Measurements from ENCODE around the gene NEU3.
"Not testable (repeated sequence)": the region's sequence is repeated elsewhere in the genome, so short reads cannot be mapped to it uniquely, and the experiment has no call there.

NEU3 gene

DNA sequence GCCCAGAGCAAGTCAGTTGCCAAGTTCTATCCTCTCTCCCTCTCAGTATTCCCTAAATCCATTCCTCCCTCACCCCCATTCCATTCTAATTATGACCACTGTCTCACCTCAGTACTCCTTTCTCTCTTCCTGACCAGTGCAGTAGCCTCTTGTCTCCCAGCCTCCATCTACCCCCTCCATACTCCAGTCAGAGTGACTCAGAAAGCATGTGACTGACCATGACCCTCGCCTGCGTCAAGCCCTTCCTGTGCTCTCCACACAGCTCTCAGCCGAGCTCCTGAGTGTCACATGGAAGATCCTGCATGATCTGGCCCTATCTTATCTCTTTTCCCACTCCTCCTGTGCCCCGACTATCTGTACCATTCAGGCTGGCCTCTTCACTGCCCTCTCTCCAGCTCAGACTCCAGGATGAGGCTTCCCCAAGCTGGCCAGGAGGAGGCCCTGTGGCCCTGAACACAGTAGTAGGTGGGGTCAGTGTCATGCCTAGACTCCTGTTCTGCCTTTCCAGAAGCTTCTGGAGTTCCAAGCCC is 42.6 kb downstream of the NEU3 start:
- peak; percentile 10 for DNase-seq

DNA sequence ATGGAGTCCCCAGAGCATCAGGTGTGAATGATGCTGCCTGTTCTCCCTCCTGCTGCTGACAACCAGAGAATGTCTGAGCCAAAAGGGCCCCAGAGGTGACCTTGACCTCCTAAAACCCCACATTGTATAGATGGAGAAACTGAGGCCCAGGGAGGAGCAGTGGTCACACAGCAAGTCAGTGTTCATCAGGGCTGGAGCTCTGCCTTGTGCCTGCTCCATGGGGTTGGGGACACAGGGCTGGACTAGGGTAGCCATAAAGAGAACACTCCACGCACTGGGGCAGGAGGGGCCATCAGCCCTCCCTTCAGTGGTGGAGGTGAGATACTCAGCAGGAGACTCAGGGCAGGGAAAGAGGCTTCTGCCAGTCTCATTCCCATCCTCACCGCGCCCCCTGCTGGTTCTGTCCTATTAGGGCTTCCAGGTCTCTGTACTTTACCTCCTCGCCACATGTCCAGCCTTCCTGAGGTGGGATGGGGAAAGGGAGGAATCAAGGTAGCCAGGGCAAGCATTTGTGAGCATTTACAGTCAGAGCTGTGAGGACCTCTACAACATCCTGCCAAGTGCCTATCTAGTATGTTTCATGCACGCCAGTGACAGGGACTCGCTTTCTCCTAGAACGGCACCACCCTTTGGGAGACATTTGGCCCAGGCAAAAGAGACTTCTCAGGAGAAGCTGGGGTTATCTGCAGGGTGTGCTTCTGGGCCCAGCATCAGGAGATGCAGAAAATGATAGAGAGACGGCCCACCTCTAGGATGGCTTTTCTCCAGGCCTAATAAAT is 43.2 kb downstream of the NEU3 start:
- peak; percentile 53 for DNase-seq

DNA sequence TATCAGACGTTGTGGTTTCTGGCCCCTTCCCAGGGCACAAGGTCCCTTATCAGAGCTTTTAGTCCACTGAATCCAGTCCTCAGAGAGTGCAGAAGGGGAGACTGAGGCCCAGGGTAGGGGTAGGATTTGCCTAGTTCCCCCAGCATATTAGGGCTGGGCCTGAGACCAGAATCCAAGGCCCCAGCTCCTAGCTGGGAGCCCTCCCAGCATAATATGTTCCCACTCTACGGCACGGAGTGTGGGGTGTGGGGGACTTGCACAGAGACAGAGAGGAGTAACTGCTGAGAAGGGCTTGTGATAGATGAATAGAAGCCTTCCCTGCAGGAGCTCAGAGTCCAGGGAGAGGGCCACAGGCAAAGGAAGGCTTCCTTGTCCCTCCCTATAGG is 43.8 kb downstream of the NEU3 start:
- no peak for DNase-seq

DNA sequence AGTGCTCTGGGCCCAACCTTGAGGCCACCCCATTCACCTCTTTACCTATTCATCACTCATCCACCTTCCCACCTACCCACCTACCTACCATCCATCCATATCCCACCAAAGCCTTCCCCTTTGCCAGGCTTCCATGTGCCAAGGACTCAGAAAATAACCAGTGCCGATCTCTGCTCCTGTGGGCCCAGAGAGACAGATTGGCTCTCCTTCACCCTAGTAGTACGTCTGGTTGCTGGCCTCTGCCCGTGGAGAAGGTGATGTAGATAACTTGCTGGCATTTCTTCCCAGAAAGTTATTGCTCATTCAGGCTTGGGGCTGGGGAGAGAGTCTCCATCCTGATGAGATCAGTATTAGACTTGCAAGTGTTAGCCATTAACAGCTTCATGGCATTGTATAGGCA is 45.2 kb downstream of the NEU3 start:
- no peak for DNase-seq

DNA sequence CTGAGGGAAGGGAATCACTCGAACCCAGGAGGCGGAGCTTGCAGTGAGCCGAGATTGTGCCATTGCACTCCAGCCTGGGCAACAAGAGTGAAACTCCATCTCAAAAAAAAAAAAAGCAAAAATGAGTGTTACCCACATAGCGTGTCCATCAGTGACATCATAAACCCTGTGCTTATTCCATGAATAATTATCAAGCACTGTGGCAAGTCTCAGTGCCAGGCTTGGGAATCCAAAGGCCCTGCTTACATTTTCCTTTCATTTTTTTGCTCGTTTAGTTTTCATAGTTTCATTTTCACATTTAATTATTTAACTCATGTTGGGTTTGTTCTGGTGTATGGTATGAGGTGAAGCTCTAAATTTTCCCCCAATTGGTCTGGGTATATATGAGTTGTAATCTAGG is 46.5 kb downstream of the NEU3 start:
- DNase-seq = no peak

DNA sequence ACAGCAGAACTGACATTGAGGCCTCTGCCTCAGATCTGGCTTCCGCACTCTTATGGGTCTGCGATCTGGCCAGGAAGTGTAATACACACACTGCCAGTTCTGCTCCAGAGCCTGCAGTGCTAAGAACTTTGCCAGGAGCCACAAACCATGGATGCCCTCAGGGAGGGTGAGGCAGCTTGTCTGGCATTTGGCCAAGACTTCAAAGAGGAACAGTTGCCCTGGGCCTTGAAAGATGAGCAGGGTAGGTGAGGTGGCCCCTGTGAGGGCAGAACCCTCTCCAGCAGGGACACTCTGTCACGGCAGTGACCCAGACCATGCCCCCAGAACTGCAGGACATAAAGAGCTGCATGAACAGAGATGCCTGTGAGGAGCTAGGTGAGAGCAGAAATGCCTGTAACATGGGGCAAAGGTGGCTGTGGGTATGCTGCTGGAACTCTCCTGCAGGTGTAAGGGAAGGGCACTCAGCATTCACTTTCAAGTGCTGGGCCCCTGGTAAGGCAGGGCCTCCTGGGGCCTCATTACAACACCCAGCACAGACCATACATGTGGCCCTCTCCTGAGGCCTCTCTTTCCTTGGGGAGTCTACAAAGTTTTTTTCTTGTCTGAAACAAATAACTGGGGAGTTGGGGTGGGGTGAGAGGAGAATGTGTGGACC is 47.3 kb downstream of the NEU3 start:
- no peak for DNase-seq

DNA sequence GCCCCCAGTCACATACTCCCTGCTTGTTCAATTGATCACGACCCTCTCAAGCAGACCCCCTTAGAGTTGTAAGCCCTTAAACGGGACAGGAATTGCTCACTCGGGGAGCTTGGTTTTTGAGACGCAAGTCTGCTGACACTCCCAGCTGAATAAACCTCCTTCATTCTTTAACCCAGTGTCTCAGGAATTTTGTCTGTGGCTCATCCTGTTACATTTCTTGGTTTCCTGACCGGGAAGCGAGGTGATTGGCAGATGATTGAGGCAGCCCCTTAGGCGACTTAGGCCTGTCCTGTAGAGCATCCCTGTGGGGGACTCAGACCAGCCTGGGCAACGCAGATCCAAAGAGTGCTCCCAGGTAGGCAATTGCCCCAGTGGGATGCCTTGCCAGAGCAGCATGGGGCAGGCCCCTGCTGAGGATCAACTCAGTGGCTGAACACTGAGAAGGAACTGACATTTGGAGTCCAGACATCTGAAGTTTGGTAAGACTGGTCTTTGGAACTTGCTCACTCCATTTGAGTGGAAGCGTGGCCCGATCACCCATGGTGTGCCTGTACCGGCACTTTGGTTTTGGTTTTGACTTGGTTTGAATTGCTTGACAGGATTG is 51.5 kb downstream of the NEU3 start:
- DNase-seq = no peak

DNA sequence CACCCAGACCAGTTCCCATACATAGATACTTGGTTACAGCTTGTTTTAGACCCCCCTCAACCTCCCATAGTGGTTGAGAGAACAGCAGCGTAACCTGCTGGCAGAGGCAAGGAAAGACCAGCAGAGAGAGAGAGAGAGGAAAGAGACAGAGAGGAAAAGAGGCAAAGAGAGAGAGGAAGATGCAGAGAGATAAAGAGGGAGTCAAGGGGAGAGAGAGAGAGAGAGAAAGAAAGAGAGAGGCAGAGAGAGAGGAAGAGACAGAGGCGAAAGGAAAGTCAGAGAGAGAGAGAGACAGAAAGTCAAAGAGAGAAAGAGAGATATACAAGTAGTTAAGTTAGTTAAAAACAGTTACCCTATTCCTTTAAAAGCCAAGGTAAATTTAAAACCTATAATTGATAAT is 52.5 kb downstream of the NEU3 start:
- DNase-seq = no peak

DNA sequence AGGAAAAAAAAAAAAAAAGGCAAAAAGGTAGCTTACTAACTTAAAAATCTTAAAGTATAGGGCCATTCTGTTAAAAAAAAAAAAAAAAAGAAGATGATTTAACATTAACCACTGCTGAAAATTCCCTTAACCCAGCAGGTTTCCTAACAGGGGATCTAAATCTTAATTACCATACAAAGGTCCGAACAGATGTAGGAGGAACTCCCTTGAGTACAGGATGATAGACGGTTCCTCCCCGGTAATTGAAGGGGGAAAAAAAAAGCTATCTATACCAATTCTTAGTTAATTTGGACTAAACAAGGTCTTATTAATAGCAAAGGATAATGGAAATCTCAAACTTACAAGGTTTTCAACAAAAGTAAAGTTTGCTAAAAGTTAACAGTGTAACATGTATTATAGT is 53.1 kb downstream of the NEU3 start:
- not testable (repeated sequence) for DNase-seq

DNA sequence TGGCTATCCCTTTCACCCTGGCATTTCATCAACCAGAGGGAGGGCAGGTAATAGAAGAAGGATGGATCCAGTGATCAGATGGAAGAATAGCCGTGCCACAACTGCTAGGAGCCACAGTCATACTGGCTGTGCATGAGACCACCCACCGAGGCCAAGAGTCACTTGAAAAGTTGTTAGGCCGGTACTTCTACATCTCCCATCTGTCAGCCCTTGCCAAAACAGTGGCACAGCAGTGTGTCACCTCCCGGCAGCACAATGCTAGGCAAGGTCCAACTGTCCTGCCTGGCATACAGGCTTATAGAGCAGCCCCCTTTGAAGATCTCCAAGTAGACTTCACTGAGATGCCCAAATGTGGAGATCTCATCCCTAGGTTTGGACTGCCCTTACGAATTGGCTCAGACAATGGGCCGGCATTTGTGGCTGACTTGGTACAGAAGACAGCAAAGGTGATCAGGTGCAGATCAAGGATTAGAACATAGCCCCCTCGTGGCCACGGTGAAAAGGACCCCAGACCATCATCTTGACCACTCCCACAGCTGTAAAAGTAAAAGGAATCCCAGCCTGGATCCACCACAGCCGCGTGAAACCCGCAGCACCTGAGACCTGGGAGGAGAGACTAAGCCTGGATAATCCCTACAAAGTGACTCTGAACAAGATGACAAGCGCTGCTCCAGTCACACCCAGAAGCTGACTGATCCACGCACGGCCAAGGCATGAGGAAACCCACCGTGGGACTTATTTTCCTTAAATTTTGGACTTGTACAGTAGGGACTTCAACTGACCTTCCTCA is 55.8 kb downstream of the NEU3 start:
- DNase-seq = not testable (repeated sequence)

DNA sequence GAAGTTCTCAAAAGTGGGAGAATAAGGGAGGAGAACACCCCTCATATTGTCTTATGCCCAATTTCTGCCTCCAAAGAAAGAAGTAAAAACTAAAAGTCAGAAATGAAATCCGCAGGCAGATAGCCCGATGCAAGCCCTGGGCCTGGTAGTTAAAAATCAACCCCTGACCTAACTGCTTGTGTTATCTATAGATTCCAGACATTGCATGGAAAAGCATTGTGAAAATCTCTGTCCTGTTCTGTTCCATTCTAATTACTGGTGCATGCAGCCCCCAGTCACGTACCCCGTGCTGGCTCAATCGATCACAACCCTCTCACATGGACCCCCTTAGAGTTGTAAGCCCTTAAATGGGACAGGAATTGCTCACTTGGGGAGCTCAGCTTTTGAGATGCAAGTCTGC is 57.9 kb downstream of the NEU3 start:
- not testable (repeated sequence) for DNase-seq

DNA sequence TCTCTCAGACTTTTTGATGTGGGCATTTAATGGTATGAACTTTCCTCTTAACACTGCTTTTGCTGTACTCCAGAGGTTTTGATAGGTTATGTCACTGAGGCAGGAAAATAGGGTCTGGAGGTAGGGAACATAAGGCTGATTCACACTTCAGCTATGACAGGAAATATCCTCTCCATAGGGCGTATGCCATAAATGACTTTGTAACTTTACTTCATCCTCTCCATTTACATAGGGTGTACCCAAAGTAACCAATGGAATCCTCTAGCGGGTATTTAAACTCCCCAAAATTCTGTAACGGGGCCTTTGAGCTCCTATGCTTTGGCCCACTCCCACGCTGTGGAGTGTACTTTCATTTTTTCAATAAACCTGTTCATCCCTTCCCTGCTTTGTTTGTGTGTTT is 58.5 kb downstream of the NEU3 start:
- DNase-seq = no peak

DNA sequence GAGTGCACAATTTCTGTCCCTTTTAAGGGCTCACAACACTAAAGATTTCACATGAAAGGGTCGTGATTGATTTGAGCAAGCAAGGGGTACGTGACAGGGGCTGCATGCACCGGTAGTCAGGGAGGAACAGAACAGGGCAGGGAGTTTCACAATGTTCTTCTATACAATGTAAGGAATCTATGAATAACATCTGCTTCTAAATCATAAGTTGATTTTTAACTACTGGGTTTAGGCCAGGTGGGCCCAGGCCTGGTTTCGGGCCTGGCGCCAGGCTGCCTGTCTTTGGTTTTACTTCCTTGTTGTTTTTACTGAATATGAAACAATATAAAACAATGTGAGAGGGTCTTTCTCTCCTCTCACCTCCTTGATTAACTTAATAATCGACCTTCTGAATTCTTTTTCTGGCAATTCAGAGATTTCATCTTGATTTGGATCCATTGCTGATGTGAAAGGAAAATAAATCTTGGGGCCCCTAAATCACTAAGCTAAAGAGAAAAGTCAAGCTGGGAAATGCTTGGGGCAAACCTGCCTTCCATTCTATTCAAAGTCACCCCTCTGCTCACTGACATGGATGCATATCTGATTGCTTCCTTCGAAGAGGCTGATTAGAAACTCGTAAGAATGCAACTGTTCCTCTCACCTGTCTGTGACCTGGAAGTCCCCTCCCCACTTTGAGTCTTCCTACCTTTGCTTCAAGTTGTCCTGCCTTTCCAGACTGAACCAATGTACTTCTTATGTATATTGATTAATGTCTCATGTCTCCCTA is 61.0 kb downstream of the NEU3 start:
- DNase-seq = not testable (repeated sequence)

DNA sequence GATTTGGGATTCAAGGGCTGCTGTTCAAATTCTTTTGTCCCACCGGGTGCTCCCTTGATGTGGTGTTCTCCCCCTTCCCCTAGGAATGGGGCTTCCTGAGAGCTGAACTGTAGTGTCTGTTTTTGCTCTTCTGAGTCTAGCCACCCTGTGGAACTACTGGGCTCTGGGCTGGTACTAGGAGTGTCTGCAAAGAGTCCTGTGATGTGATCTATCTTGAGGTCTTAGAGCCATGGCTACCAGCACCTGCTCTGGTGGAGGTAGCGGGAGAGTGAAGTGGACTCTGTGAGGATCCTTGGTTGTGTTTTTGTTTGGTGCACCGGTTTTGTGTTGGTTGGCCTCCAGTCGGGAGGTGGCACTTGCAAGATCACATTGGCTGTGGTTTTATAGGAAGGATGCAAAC is 61.8 kb downstream of the NEU3 start:
- no peak for DNase-seq

DNA sequence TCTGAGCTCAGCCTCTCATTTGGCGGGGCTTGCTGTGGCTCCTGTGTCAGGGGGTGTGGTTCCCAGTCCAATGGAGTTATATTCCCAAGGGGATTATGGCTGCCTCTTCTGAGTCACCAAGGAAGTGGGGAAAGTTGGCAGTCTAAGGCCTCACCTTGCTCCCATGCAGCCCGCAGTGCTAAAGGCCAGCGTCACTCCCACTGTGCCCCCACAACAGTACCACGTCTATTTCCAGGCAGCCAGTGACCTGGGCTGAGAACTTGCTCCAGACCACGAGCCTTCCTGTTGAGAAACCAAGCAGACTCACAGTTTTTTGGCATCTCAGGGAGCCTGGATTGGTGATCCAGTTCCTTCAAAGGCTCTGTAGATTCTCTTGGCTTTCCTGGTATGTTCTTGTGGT is 62.3 kb downstream of the NEU3 start:
- DNase-seq = no peak

DNA sequence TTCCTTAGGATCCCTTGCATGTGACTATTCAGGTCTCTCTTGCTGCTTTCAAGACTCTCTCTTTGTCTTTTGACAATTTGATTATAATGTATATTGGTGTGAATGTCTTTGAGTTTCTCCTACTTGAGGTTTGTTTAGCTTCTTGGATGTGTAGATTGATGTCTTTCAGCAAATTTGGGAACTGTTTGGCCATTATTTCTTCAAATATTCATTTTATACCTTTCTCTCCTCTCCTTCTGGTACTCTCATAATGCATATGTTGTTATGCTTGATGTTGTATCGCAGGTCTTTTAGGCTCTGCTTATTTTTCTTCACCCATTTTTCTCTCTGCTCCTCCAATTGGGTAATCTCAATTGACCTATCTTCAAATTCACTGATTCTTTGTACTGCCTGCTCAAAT is 63.7 kb downstream of the NEU3 start:
- DNase-seq = no peak

DNA sequence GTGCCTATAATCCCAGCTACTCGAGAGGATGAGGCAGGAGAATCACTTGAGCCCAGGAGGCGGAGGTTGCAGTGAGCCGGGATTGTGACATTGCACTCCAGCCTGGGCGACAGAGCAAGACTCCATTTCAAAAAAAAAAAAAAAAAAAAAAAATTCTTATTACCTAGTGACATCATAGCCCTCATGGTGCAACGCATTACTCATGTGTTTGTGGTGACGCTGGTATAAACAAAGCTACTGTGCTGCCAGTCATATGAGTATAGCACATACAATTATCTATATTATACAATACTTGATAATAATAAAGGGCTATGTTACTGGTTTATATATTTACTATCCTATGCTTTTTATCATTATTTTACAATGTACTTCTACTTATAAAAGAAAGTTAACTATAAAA is 66.8 kb downstream of the NEU3 start:
- DNase-seq = no peak

DNA sequence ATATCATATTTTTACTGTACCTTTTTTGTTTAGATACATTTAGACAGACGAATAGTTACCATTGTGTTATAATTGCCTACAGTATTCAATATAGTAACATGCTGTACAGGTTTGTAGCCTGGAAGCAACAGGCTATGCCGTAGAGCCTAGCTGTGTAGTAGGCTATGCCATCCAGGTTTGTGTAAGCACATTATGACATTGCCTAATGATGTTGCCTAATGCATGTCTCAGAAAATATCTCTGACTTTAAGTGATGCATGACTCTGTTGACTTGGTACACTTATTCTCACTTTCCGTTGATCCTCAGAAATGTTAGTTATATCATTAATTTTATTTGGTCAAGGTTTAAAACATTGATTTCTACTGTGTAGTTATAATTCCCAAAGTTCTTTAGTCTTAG is 68.1 kb downstream of the NEU3 start:
- no peak for DNase-seq

DNA sequence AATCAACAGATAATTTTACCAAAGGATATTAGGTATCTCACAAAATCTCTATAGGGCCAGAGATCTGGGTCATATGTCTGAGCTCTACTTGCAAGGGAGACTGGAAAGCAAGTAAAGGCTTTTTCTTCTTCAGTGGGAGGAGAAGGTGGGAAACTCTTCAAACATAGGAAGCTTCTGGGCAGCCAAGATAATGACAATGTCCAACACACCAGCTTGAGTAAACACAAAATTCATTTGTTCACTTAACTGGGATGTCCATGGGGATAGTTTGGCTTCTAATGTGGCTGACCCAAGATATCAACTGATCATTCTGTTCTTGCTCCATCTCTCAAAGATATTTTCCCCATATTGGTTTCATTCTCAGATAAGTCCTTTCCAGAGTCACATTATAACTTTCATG is 70.6 kb downstream of the NEU3 start:
- no peak for DNase-seq

DNA sequence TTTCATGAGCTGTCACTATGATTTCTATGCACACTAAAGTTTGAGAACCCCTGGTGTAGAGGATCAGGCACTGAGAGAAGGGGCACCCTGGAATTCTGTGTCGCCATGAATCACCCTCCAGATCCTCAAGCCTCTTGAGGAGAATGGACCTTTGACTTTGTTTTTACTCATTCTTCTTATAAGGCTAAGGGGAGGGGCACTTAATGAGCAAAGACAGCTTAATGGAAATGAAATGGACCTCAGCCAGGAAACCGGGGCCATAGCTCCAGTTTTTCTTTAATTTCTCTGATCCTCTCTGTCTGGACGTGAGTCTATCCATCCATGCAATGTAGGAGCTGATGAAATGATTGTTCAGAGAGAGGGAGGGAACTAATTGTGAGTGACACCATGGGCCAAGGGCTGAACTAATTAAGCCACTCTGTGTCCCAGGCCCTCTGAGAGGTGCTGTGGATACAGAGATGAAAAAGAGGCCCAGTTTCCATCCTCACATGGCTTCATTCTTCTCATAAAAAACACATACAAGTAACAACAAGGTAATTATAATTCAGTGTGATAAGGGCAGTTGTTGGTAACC is 75.1 kb downstream of the NEU3 start:
- DNase-seq = no peak

DNA sequence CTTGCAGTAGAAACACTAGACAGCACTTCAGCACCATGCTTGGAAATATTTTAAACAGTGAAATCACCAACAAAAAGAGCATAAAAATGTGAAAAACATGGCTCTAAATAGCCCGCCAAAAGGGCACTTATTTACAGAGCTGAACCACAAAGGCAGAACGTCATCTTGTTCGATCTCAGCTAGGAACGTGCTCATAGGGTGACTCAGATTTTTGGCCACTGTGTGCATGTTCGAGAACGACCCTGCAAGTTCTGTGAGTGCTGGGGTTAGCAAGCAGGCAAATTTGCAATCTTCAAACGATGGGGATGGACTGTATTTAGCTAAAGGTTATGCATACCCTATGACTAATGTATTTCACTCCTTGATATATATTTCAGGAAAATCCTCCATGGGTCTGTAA is 77.3 kb downstream of the NEU3 start:
- no peak for DNase-seq
